ENCODE data around the gene PNLIPRP1. TPM values are rescaled to one million over a fixed set of nuclear protein-coding genes. Genes with fewer than 3 reads are reported as not detected.
A peak's percentile ranks its signal among the peaks of the same experiment; 100 is the strongest.

PNLIPRP1 gene
- total RNA-seq, 1 donor = not detected

GRCh38 chr10:116627386-116627933 lies 36.7 kb downstream of the PNLIPRP1 start:
- peak; percentile 30 for TF ChIP-seq CTCF (IDR thresholded peaks at IDR 0.05; ENCODE audit: insufficient read depth, low read length)
- DNase-seq (ENCODE audit: low read depth) = no peak
- H3K4me3 ChIP-seq (ENCODE audit: low read depth, low read length) = no peak overlapping the region

- no peak for TF ChIP-seq CTCF (IDR thresholded peaks at IDR 0.05; ENCODE audit: insufficient read depth, low read length)
- no peak overlapping the region for H3K4me3 ChIP-seq (ENCODE audit: low read depth, low read length)
- DNase-seq (ENCODE audit: low read depth) = no peak
Measured at GRCh38 chr10:116629340-116629739, 38.6 kb downstream of the PNLIPRP1 start.

GRCh38 chr10:116630020-116630419 lies 39.3 kb downstream of the PNLIPRP1 start:
- DNase-seq (ENCODE audit: low read depth) = no peak
- H3K4me3 ChIP-seq (ENCODE audit: low read depth, low read length) = no peak overlapping the region
- no peak for TF ChIP-seq CTCF (IDR thresholded peaks at IDR 0.05; ENCODE audit: insufficient read depth, low read length)

GRCh38 chr10:116631871-116632295 lies 41.1 kb downstream of the PNLIPRP1 start:
- no peak for DNase-seq (ENCODE audit: low read depth)
- H3K4me3 ChIP-seq (ENCODE audit: low read depth, low read length) = no peak overlapping the region
- no peak for TF ChIP-seq CTCF (IDR thresholded peaks at IDR 0.05; ENCODE audit: insufficient read depth, low read length)

GRCh38 chr10:116632596-116633215 lies 41.9 kb downstream of the PNLIPRP1 start:
- H3K4me3 ChIP-seq (ENCODE audit: low read depth, low read length) = no peak overlapping the region
- no peak for DNase-seq (ENCODE audit: low read depth)
- TF ChIP-seq CTCF (IDR thresholded peaks at IDR 0.05; ENCODE audit: insufficient read depth, low read length) = no peak

- DNase-seq (ENCODE audit: low read depth) = no peak
Measured at GRCh38 chr10:116633216-116633600, 42.4 kb downstream of the PNLIPRP1 start.

More at GRCh38 chr10:116633216-116633600, 42.4 kb downstream of the PNLIPRP1 start:
- TF ChIP-seq CTCF (IDR thresholded peaks at IDR 0.05; ENCODE audit: insufficient read depth, low read length) = no peak
- H3K4me3 ChIP-seq (ENCODE audit: low read depth, low read length) = no peak overlapping the region
